SIG-M5 treated with dmso at 0.1 percent for 504 hours (cell line): Measurements from ENCODE around the gene PDZRN3.
A peak's percentile ranks its signal among the peaks of the same experiment; 100 is the strongest.

Experiments used
- DNase-seq: peaks from one replicate; lab custom pipeline; 2025; ENCODE audit not compliant: unreplicated experiment; lab: John Stamatoyannopoulos, UW

Gene PDZRN3

DNA sequence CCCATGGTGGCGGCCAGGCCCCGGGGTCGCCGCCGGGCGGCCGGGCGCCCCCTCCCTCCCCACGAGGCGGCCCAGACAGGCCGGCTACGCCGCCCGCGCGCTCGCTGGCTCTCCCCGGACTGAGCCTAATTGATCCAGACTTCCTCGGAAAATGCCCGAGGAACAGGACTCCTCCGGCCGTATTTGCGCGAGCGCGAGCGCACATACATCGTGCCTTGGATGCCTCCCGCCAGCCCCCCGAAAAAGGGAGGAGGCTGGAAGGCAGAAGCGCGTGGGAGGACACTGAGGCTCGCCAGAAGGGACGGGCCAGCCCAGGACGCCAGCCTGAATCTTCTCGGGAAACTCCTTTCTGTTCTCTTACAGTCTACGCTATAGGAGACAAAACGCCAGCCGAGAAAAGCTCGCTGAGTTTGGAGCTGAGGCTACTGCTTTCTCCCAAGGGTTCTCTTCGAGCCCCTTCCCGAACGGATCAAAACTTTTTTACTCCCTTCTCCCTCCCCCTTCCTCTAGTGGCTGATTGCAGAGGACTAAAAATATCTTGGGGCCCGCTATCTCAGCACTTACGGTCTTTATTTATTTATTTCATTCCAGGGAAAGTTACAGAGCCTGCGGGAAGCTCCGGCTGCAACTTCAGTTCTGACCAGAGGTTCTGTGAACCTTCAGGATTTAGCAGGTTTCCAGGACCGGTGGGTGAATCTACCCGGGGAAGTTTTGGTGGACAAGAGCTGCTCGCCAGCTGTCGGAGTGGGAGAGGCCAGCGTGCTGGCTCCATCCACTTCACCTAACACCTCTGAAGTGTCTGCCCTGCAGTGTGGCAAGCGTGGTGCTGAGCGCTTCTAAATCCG lies at the start of gene PDZRN3:
Gene PDZRN3 (minus strand): TSS at position 121 of the 845 bp plus-strand sequence.
- peak; percentile 3 for DNase-seq

- no peak for DNase-seq
Observed at GRCh38 chr3:73674280-73674679, 49.5 kb upstream of the PDZRN3 start.

DNA sequence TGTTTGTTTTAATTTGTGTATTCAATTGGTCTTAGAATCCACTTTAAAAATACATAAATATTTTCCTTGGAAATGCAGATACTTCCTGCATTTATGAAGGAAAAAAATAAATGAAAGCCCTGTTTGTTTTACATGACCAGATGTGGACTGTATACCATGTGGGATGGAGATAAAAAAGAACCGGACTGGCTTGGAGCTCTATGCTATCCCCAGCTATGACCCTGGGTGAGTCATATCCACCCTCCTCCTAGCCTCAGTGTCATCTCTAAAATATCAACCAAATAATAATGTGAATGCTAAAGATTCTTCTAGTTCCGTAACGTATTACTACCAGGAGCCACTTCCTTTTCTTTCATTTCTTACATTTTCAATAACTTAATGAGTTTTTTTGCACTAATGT lies 44.5 kb upstream of the PDZRN3 start:
- DNase-seq = no peak

- DNase-seq = no peak
Observed at GRCh38 chr3:73668391-73668790, 43.6 kb upstream of the PDZRN3 start.

DNA sequence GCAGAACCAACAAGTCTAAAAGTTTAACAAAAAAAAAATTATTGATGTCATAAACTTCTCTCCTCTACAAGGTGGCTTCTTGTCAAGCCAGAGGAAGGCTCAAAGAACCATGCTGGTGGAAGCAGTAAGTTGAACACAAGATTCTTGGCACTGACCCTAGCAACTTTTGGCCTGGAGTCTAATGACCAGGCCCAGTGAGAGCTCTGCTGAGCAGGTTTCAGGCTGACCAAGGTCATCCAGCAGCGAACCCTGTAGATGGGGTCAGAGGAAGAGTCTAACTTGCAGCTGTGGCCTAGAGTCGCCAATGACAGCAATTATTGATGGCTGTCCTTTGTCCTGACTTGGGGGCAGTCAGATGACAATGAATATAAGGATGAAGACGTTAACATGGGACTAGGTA lies 43.1 kb upstream of the PDZRN3 start:
- no peak for DNase-seq

DNA sequence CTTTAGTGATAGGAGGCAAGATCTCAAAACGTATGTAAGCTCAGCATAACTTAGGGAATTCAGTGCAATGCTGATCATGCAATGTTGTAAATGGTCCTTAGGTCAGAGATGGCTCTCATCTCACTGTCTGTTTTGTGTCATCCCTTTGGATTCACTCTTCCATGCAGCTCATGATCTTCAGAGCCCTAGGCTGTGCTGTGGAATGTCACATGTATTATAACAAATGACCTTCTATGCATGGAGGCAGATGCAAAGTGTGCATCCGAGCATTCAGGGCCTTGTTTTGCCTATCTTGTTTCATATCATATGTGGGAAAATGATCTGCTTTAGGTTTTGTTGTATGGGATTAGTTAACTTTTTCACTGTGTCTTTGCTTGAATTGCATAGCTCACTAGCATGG lies 40.5 kb upstream of the PDZRN3 start:
- no peak for DNase-seq

- no peak for DNase-seq
Observed at GRCh38 chr3:73664389-73664788, 39.6 kb upstream of the PDZRN3 start.

- DNase-seq = no peak
Observed at GRCh38 chr3:73663495-73663894, 38.8 kb upstream of the PDZRN3 start.

DNA sequence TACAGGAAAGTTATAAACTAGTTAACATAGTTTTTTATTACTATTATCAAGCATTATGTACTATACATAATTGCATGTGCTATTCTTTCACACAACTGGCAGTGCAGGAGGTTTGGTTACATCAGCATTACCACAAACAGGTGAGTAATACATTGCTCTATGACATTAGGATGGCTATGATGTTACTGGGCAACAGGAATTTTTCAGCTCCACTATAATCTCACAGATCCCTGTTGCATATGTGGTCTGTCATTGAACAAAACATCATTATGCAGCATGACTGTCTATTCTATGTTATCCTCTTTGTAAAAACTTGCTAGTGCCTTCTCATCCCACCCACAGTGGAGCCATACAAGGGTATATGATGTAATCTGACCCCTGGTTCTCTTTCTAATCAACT lies 36.5 kb upstream of the PDZRN3 start:
- DNase-seq = no peak

GRCh38 chr3:73658227-73658626 lies 33.5 kb upstream of the PDZRN3 start:
- no peak for DNase-seq

DNA sequence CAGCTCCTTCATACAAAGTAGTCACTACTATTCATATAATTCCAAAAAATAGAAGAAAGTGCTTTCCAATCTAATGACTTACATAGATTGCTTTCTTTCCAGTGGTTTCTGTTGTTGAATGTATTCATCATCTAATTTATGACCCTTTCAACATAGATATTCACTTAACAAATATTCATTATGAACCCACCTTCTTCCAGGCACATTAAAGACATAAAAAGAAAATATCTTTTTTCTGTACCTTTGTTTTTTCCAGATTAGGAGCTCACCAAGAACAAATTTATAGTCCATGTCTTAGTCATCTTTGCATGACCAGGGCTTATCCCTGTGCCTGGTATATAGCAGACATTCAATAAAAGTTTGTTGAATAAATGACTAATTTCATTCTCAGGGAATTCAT lies 32.4 kb upstream of the PDZRN3 start:
- DNase-seq = no peak

DNA sequence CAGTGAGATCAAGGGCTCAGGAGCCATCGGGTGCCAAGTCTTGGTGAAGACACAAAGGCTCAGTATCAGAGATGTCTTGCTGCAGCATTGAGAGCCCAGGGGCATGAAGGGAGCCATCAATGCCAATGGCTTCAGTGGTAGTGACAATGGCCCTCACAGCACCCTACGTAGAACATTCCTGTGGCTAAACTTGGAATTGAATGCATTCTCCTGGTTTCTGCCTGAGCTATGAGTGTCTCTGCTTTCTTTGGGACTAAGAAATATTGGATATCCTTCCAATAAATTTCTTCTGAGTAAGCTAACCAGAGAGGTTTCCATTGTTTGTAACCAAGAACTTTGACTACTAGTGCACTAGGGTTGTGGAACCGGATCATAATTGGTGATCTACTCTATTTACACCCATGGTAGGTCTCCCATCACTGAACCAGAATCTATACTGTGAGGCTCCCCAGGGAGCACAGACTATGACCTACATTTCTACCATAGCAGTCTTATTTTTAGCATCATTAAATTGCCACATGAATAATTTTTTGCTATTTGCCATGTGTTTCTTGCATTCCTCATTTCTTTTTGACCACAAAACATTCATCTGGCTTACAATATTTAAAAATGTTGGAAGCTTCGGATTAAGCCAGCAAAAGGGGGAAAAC lies 31.6 kb upstream of the PDZRN3 start:
- no peak for DNase-seq

GRCh38 chr3:73655197-73655596 lies 30.5 kb upstream of the PDZRN3 start:
- no peak for DNase-seq

GRCh38 chr3:73653877-73654276 lies 29.1 kb upstream of the PDZRN3 start:
- no peak for DNase-seq

GRCh38 chr3:73653351-73653750 lies 28.6 kb upstream of the PDZRN3 start:
- no peak for DNase-seq

GRCh38 chr3:73652896-73653295 lies 28.2 kb upstream of the PDZRN3 start:
- DNase-seq = no peak

DNA sequence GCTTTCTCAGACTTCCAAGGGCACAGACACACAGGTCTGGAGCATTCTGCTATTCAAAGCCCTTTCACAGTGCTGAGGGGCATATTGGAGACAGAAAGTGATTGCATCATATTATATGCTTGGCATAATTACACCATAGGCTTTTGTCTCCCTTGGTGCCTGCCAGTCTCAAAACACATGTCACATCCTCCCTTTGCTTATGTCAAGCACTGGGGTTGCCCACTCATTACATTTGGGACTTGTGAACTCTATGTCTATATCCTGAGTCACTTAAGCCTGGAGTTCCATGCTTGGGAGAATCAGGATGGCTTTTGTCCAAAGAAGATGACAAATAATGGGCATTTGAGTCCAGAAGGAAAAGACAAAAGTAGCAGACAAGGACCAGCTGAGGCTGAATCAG lies 12.3 kb upstream of the PDZRN3 start:
- DNase-seq = no peak

- DNase-seq = no peak
Observed at GRCh38 chr3:73635254-73635653, 10.5 kb upstream of the PDZRN3 start.

- no peak for DNase-seq
Observed at GRCh38 chr3:73633916-73634344, 9.2 kb upstream of the PDZRN3 start.

GRCh38 chr3:73633453-73633852 lies 8.7 kb upstream of the PDZRN3 start:
- no peak for DNase-seq

GRCh38 chr3:73626106-73626505 lies 1.4 kb upstream of the PDZRN3 start:
- DNase-seq = no peak

DNA sequence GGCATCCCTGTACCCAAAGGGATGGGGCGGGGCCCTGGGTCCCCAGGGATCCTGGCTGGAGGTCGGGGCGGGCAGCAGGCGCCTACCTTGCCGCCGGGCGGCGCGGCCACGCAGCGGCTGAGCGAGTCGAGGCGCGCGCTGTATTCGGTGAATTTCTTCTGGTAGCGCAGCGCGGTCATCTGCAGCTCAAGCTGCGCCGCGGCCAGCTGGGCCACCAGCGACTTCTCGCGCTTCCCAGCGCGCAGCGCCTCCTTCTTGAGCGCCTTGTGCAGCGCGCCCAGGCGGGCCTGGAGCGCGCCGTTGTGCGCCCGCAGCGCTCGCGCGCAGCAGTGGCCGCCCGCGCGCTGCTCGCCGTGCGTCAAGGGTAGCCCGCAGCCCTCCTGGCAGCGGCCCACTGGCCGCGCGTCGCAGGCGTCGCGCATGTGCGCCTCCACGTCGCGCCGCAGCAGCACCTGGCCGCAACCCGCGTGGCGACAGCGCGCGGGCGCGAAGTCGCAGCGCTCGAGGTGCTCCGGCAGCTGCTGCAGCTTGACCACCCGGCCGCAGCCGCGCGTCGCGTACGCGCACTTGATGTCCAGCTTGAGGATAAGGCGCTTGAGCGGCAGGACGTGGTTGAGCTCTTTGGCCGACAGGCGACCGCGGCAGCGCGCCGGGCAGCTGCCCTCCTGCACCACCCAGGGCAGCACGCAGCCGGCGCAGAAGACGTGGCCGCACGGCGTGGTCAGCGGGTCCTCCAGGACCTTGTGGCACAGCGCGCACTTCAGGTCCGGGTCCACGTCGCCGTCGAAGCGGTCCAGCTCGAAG lies 522 bp downstream of the PDZRN3 start:
- no peak for DNase-seq
